ENCODE measurements around the gene CIPC.

The CIPC gene

GRCh38 chr14:77067632-77068516 is 30.2 kb upstream of the CIPC start:
- in situ Hi-C loops (cut with MboI; ENCODE audit: low sequenced_read_pairs) = loop anchor here (25.0 kb wide), 1 partner anchor 156 kb away; no protein-coding TSS in a partner anchor

GRCh38 chr14:77068517-77069200 is 29.4 kb upstream of the CIPC start:
- in situ Hi-C loops (cut with MboI; ENCODE audit: low sequenced_read_pairs) = loop anchor here (25.0 kb wide), 1 partner anchor 156 kb away; no protein-coding TSS in a partner anchor

GRCh38 chr14:77069551-77069950 is 28.5 kb upstream of the CIPC start:
- in situ Hi-C loops (cut with MboI; ENCODE audit: low sequenced_read_pairs) = loop anchor here (25.0 kb wide), 1 partner anchor 157 kb away; no protein-coding TSS in a partner anchor

- in situ Hi-C loops (cut with MboI; ENCODE audit: low sequenced_read_pairs) = loop anchor here (25.0 kb wide), 1 partner anchor 160 kb away; no protein-coding TSS in a partner anchor
Measured at GRCh38 chr14:77071938-77072388, 26.1 kb upstream of the CIPC start.

GRCh38 chr14:77074969-77075368 is 23.1 kb upstream of the CIPC start:
- in situ Hi-C loops (cut with MboI; ENCODE audit: low sequenced_read_pairs) = loop anchor here (25.0 kb wide), 1 partner anchor 163 kb away; no protein-coding TSS in a partner anchor

- in situ Hi-C loops (cut with MboI; ENCODE audit: low sequenced_read_pairs) = no loop called here
Measured at GRCh38 chr14:77076113-77076631, 21.9 kb upstream of the CIPC start.

- in situ Hi-C loops (cut with MboI; ENCODE audit: low sequenced_read_pairs) = no loop called here
Measured at GRCh38 chr14:77077040-77077439, 21.0 kb upstream of the CIPC start.

GRCh38 chr14:77082356-77082755 is 15.7 kb upstream of the CIPC start:
- in situ Hi-C loops (cut with MboI; ENCODE audit: low sequenced_read_pairs) = no loop called here

- in situ Hi-C loops (cut with MboI; ENCODE audit: low sequenced_read_pairs) = no loop called here
Measured at GRCh38 chr14:77083082-77083481, 15.0 kb upstream of the CIPC start.

- in situ Hi-C loops (cut with MboI; ENCODE audit: low sequenced_read_pairs) = no loop called here
Measured at GRCh38 chr14:77084985-77085384, 13.1 kb upstream of the CIPC start.

GRCh38 chr14:77085538-77085937 is 12.5 kb upstream of the CIPC start:
- in situ Hi-C loops (cut with MboI; ENCODE audit: low sequenced_read_pairs) = no loop called here

GRCh38 chr14:77086017-77086727 is 11.9 kb upstream of the CIPC start:
- in situ Hi-C loops (cut with MboI; ENCODE audit: low sequenced_read_pairs) = no loop called here

- in situ Hi-C loops (cut with MboI; ENCODE audit: low sequenced_read_pairs) = no loop called here
Measured at GRCh38 chr14:77086951-77087350, 11.1 kb upstream of the CIPC start.

- in situ Hi-C loops (cut with MboI; ENCODE audit: low sequenced_read_pairs) = no loop called here
Measured at GRCh38 chr14:77087631-77088030, 10.4 kb upstream of the CIPC start.

GRCh38 chr14:77088219-77088618 is 9.8 kb upstream of the CIPC start:
- in situ Hi-C loops (cut with MboI; ENCODE audit: low sequenced_read_pairs) = no loop called here

GRCh38 chr14:77088645-77089044 is 9.4 kb upstream of the CIPC start:
- in situ Hi-C loops (cut with MboI; ENCODE audit: low sequenced_read_pairs) = no loop called here

- in situ Hi-C loops (cut with MboI; ENCODE audit: low sequenced_read_pairs) = no loop called here
Measured at GRCh38 chr14:77091518-77091917, 6.5 kb upstream of the CIPC start.

GRCh38 chr14:77092676-77093075 is 5.4 kb upstream of the CIPC start:
- in situ Hi-C loops (cut with MboI; ENCODE audit: low sequenced_read_pairs) = no loop called here

- in situ Hi-C loops (cut with MboI; ENCODE audit: low sequenced_read_pairs) = no loop called here
Measured at GRCh38 chr14:77094672-77095284, 3.3 kb upstream of the CIPC start.

GRCh38 chr14:77097006-77097699 is 905 bp upstream of the CIPC start:
- in situ Hi-C loops (cut with MboI; ENCODE audit: low sequenced_read_pairs) = no loop called here

Data from hTERT RPE-1 (cell line).